Measurements from ENCODE around the gene CPNE4.
"Not testable (repeated sequence)": the region's sequence is repeated elsewhere in the genome, so short reads cannot be mapped to it uniquely, and the experiment has no call there.

CPNE4 gene

DNA sequence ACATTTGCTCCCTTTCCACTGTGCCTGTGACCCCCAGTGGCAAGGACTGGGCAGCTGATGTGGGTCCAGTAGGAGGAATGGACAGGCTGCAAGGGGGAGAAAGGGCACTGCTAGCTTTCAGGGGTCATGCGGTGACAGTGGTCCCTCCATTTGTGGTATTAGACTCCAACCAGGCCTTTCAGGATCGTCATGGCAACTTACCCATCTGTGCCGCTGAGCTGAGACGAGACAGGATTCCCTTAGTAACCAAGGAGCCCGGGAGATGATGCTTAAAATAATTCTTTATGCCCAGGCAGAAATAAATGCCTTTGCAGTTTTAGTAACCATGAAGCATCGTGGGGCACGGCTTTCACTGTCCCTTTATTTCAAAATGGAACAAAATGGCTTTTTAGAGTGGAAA lies 516.1 kb downstream of the CPNE4 start:
- DNase-seq: no peak

DNA sequence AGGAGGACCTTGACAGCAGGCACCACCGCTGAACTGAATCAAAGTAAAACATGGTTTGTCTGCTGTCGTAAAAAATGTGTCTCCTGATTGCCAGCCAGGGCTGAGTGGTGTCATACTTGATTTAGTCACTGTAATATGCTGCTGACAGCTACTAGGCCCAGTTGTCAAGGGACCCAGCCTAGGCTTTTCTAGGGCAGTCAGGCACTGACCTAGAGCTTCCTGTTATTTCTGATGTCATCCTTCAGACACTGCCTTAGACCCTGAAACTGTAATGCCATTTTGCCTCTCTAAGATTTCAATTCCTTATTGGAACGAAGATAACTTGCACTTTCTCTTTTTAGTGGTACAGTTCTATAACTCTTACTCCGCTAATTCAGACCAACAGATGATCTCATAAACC lies 529.4 kb downstream of the CPNE4 start:
- no peak for DNase-seq

DNA sequence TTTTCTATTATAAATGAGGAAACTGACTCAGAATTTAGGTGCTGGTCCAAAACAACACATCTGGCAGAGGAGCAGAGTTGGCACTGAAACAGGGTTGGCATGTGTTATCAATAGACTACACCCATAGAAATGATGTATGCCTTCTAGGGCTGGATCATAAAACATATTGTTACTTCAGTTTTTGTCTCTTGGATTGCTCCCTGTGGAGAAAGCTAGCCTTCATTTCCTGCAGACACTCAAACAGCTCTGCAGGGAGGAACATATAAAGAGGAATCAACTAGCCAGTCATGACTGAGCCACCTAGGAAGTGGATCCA lies 531.5 kb downstream of the CPNE4 start:
- DNase-seq: no peak

DNA sequence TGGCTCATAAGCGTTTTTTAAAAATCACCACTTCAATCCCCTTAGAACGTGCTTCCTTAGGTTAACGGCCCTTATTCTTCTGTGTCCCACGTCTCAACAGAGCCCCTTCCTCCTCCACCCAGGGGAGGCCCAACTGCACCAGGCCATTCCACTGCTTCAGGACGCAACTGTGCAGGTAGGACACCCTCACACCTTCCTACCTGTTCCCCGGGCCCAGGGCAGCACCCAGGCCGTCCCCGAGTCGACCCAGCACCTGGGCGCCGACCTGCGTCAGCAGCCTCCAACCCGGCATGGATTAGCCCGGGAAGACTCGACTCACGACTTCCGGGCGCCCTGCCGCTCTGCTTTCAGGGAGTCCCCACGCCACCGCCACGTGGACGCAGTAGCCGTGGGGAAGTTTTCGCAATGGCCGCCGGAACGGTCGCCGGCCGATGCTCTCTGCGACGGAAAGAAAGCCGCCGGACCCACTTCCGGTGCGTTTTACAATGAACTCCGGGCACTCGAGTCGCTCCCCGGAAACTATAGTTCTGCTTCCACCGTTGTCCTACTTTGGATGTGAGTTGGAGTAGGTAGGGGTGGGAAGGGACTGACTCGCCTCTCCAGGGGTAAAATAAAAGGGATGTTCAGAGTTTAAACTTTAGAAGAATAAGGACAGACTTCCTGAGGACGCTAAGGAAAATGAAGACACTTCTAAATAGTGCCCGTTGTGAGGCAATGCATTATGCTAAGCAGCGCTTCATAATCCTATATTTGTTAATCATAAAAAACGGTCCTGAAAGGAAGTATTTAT lies 532.1 kb downstream of the CPNE4 start, which contains the start of gene MRPL3:
TSS of gene MRPL3 (minus strand) at position 442 of the 790 bp plus-strand sequence. CDS start at position 292, 150 bp downstream.
- peak; percentile 84 for DNase-seq

DNA sequence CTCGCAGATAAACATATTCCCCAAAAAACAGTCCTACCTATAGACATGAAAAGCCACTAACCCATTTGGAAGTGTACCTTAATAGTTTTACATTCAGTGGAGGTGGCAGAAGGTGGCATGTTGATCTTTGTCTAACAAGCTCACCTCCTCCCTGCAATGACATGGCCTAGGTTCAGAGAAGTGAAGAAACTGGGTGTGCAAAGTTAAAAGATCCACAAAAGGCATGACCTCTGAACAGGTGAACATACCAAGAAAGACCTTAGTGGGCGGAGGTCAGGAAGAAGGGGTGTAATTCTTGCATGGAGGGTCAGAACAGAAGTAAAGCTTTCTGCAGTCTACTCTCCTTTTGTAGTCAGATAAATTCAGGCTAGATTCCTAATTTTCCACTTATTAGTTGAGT lies 532.9 kb downstream of the CPNE4 start:
- DNase-seq: no peak

DNA sequence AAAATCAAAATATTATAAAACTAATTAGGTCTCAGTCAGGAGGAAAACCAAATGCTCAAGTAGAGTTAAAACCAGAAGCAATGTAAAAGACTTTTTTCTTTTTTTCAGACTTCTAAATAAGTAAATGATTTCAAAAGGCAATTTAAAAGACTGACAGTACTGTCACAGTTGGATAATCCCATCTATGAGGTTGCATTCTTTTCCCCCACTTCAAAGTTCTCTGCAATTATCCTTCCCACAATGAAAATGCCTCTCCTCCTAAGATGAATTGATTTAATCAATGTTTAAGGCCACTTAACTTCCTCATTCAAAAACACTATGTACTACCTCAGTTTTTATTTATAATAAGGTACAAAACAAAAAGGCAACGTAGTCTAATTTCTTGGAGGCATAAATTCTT lies 540.1 kb downstream of the CPNE4 start:
- no peak for DNase-seq

DNA sequence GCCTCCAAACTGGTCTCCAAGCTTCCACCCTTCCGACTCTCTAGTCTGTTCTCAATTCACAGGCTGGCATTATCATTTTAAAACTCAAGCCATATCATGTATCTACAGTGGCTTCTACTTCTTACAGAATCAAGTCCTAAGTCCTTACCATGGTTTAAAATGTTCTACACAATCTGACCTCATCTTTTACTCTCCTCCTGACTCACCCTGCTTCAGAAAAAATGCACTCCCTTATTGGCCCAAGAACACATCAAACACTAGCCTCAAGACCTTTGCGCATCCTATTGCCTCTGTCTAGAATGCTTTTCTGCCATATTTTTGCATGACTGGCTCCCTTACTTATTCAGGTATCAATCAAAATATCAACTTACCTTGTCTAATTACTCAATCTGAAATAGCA lies 543.0 kb downstream of the CPNE4 start:
- DNase-seq: no peak

DNA sequence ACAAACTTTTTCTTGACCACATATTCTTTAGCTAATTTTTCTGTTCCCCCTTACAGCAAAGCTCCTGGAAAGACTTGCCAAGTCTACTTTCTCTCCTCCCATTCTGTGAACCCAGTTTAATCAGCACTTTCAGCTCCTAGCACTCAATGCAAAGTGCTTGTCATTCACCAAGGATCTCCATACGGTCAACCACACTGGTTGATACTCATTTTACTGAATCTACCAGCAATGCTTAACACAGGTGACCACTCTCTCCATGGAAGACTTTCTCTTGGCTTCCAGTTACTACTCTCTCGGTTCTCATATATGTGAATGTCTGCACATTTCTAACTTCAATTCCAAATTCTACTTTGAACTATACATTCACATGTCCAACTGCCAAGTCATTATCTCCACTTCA lies 543.7 kb downstream of the CPNE4 start:
- no peak for DNase-seq

DNA sequence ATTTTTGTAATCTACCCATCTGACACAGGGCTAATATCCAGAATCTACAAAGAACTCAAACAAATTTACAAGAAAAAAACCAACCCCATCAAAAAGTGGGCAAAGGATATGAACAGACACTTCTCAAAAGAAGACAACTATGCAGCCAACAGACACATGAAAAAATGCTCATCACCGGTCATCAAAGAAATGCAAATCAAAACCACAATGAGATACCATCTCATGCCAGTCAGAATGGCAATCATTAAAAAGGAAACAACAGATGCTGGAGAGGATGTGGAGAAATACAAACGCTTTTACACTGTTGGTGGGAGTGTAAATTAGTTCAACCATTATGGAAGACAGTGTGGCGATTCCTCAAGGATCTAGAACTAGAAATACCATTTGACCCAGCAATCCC lies 548.3 kb downstream of the CPNE4 start:
- not testable (repeated sequence) for DNase-seq

DNA sequence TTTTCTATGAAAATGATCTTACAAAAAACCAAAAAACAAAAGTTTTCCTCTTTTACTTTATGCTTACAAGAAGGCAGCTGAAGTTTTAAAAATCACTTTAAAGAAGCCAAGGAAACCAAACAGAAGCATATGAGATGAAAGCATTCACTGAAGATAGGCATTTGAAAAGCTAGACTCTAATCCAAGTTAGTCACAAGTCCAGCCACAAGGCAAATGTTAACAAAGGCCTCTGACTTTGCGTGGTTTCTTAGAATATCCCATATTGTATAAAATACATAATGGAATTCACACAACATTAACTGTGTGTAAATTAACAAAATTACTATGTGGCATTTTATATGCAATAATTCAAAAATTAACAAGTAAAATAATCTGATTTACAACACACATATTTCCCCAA lies 549.7 kb downstream of the CPNE4 start:
- DNase-seq: no peak

DNA sequence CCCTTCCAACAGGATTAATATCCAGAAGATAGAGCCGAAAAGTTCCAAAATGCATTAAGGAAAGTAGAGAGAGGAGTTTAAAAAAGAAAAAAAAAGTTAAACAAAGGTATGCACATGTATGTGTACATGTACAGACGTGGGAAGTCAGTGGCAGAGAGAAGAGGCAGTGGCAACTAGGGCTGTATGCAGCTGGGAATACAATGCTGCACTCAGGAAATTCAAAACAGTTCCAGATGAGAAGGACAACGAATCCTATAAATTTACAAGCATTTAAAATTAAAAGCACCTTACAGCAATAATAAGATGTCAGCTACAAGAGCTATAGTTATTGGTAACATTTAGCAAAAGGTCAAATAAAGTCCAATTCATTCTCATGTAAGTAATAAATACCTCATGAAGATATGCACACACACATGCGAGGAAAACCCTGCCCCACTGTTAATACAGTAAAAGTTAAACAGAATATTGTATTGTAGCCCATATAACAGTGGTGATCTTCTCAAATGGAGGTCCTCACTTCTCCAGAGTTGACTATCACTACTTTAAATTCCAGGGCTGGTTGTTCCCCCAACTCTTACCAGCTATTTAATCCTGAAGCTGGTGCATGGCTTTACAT lies 550.2 kb downstream of the CPNE4 start:
- no peak for DNase-seq

Data from KG1 (cell line).